ENCODE measurements around the gene RASSF10.

DNA sequence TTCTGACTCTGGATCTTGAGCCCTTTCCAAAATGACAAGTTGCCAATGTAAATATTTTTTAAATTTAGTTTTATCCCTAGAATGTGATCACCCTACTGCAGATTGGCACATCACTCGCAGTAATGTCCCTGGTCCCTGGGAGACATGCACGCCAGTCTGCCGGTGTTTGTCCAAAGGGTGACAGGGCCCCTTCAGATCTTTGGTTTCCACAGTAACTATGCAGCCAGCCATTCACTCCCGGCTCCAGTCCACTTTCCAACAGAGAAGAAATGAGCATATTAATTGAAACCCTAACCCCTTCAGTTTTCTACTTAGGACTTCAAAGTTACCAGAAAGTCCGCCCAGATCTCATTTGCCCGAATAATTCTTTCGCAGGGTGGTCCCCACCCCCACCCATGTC, 25.8 kb upstream of the RASSF10 start:
- TF ChIP-seq, protein P1, sequence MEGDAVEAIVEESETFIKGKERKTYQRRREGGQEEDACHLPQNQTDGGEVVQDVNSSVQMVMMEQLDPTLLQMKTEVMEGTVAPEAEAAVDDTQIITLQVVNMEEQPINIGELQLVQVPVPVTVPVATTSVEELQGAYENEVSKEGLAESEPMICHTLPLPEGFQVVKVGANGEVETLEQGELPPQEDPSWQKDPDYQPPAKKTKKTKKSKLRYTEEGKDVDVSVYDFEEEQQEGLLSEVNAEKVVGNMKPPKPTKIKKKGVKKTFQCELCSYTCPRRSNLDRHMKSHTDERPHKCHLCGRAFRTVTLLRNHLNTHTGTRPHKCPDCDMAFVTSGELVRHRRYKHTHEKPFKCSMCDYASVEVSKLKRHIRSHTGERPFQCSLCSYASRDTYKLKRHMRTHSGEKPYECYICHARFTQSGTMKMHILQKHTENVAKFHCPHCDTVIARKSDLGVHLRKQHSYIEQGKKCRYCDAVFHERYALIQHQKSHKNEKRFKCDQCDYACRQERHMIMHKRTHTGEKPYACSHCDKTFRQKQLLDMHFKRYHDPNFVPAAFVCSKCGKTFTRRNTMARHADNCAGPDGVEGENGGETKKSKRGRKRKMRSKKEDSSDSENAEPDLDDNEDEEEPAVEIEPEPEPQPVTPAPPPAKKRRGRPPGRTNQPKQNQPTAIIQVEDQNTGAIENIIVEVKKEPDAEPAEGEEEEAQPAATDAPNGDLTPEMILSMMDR (IDR thresholded peaks at IDR 0.05; ENCODE audit: low read depth, low read length), result no peak
- TF ChIP-seq EZH2phosphoT487 (IDR thresholded peaks at IDR 0.05; ENCODE audit: low read depth), result no peak
